ENCODE results near the gene AGPAT4. TPM values are rescaled to one million over a fixed set of nuclear protein-coding genes. Genes with fewer than 3 reads are reported as not detected.

Gene AGPAT4
- total RNA-seq, 2 donors from 2014 or later = 3.6 to 9.2 TPM

DNA sequence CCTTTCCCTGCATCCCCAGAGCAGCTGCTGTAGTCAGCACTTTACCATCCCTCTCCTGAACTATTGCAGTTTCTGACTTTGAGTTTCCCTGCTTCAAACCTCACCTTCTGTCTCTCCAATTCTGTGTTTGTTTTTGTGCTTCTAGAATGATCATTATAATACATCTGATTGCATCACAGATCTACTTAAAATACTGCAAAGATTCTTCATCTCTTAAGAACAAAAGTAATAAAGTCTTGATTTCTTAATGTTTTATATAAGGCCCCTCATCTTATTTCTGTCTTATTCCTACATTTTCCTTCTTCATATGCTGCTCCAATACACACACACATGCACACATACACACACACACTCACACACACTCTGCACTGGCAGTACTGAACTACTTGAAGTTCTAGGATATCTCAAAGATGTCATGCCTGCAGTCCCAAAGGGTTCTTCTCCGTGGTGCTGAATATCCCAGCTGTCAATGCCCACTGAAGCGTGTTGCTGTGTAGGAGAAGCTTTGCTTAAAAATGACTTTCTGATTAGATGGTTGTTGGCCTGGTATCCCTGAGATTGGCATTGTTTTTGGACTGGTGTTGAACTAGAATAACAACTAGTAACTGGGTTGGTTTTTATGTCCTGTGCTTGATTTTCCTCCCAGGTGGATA is 185.1 kb downstream of the AGPAT4 start:
- H3K4me3 ChIP-seq = no peak overlapping the region
- DNase-seq = no peak
- intact Hi-C loops (cut with DNase I) = no loop called here
- TF ChIP-seq, protein P1, sequence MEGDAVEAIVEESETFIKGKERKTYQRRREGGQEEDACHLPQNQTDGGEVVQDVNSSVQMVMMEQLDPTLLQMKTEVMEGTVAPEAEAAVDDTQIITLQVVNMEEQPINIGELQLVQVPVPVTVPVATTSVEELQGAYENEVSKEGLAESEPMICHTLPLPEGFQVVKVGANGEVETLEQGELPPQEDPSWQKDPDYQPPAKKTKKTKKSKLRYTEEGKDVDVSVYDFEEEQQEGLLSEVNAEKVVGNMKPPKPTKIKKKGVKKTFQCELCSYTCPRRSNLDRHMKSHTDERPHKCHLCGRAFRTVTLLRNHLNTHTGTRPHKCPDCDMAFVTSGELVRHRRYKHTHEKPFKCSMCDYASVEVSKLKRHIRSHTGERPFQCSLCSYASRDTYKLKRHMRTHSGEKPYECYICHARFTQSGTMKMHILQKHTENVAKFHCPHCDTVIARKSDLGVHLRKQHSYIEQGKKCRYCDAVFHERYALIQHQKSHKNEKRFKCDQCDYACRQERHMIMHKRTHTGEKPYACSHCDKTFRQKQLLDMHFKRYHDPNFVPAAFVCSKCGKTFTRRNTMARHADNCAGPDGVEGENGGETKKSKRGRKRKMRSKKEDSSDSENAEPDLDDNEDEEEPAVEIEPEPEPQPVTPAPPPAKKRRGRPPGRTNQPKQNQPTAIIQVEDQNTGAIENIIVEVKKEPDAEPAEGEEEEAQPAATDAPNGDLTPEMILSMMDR (IDR thresholded peaks at IDR 0.05) = no peak
- H3K27me3 ChIP-seq = no peaks in the 10 kb centered on the region
- H3K36me3 ChIP-seq = peaks cover 6% of the 10 kb centered on the region
- no peaks in the 10 kb centered on the region for H3K4me1 ChIP-seq
- H3K27ac ChIP-seq = no peak overlapping the region
- no peak overlapping the region for H3K9ac ChIP-seq (ENCODE audit: low read depth in 2 of 2, low read length in 2 of 2)
- H3K9me3 ChIP-seq = no peaks in the 10 kb centered on the region

DNA sequence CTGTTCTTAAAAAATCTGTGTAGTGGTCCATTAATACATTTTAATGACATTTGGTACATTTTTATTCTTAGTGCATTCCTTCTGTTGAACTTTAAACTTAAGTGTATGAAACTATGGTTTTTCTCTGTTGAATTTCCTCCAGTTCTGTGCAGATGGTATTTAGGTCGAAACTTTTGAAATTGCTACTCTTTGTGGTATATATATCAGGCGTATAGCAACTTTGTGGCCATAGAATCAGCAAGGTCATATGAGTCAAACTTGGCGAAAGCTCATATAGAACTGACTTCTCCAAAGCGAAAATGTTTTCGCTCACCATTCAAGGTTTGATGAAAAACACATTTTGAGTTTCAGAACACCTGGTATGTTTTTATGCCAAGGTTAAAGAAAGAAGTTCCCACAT is 188.6 kb downstream of the AGPAT4 start:
- H3K36me3 ChIP-seq = peaks cover 6% of the 10 kb centered on the region
- no peaks in the 10 kb centered on the region for H3K4me1 ChIP-seq
- H3K27ac ChIP-seq = no peak overlapping the region
- DNase-seq = no peak
- H3K9ac ChIP-seq (ENCODE audit: low read depth in 2 of 2, low read length in 2 of 2) = no peak overlapping the region
- no peak overlapping the region for H3K4me3 ChIP-seq
- H3K27me3 ChIP-seq = no peaks in the 10 kb centered on the region
- H3K9me3 ChIP-seq = no peaks in the 10 kb centered on the region
- intact Hi-C loops (cut with DNase I) = no loop called here
- TF ChIP-seq, protein P1 (IDR thresholded peaks at IDR 0.05) = no peak

DNA sequence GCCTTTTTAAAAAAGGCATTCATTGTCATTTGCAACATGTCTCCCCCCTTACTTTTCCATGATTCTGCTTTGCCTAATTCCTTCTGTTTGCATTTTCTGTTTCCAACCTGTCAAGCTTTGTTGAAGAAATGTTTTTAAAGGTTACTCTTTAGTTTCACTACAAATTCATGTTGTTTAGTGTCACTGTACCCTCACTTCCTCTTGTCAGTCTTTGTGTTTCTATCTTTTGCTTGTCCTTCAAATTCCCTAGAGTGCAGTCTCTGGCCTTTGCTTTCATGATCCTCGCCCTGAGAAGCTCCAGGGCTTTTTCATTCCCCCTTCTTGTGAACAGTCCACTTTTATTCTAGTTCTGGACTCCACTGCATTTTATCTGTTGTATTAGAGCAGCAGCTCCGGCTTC is 191.6 kb downstream of the AGPAT4 start:
- Histone ChIP-seq H3K9ac (ENCODE audit: low read depth in 2 of 2, low read length in 2 of 2) (no peak overlapping the region), H3K9me3 (no peaks in the 10 kb centered on the region), H3K4me1 (no peaks in the 10 kb centered on the region), H3K4me3 (no peak overlapping the region), H3K36me3 (peaks cover 6% of the 10 kb centered on the region), H3K27ac (no peak overlapping the region), H3K27me3 (no peaks in the 10 kb centered on the region)
- DNase-seq = no peak
- intact Hi-C loops (cut with DNase I) = no loop called here
- TF ChIP-seq, protein P1 (IDR thresholded peaks at IDR 0.05) = no peak

DNA sequence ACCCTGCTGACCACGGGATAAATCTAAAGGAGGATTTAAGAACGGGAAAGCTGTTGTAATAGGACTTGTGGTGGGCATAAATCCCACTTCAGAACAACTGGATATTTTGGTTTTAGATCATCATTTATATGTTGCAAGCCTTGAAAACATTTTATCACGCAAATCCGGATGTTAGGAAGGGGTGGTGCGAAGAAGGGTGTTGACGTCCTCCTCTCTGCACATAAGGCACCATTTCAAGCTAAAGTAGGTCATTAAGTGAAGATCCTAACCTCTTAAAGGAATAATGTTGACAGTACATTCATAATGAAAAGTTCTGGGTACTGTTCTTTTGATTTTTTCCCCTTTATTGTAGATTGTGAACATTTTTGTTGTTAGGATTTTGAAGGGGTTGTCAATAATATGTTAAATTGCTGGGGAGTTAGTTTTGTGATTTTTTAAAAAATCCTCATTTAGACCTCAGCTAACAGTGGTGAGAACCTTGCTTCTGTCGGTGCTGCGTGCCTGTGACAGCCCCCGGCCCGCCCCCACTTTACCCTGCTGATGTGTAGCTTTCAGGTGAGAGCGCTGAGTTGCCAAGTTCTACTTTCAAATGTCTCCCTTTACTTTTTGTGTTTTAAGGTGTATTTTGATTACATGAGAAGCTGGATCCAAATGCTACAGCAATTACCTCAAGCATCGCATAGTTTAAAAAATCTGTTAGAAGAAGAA is 193.4 kb downstream of the AGPAT4 start:
- intact Hi-C loops (cut with DNase I) = no loop called here
- Histone ChIP-seq H3K27ac (no peak overlapping the region), H3K36me3 (peaks cover 3% of the 10 kb centered on the region)

More for the DNA sequence above, 193.4 kb downstream of the AGPAT4 start:
- no peak for DNase-seq
- TF ChIP-seq, protein P1 (IDR thresholded peaks at IDR 0.05) = no peak
- H3K9me3 ChIP-seq = no peaks in the 10 kb centered on the region
- H3K4me1 ChIP-seq = no peaks in the 10 kb centered on the region
- H3K9ac ChIP-seq (ENCODE audit: low read depth in 2 of 2, low read length in 2 of 2) = no peak overlapping the region
- H3K4me3 ChIP-seq = no peak overlapping the region
- no peaks in the 10 kb centered on the region for H3K27me3 ChIP-seq
